Measurements from ENCODE around the gene C18orf63.

GRCh38 chr18:74400813-74401212 is 85.2 kb downstream of the C18orf63 start:
- no peak for TF ChIP-seq CTCF (conservative IDR thresholded peaks at IDR 0.05; ENCODE audit: low read length)
- TF ChIP-seq EZH2phosphoT487 (IDR thresholded peaks at IDR 0.05; ENCODE audit: borderline replicate concordance) = no peak
